H9 (cell line): Measurements from ENCODE around the gene MARVELD1. TPM values are rescaled to one million over a fixed set of nuclear protein-coding genes. Genes with fewer than 3 reads are reported as not detected.

Experiments
- DNase-seq: peaks from one replicate; pipeline ENCODE4 v3.0.0-alpha.2; 2017
- H2AFZ ChIP-seq: one replicate; pipeline ENCODE4 v1.6.1; 2013; ENCODE audit warnings: mild to moderate bottlenecking, low read length, control low read depth, moderate library complexity
- H2AK5ac ChIP-seq: 2 replicates; pipeline ENCODE4 v1.6.1; 2013; ENCODE audit warnings: low read length, control low read depth, mixed read lengths; ENCODE audit not compliant: insufficient read length
- H2BK120ac ChIP-seq: one replicate; pipeline ENCODE4 v1.6.1; 2013; ENCODE audit warnings: low read depth, mild to moderate bottlenecking, low read length, control low read depth, inconsistent platforms; ENCODE audit not compliant: poor library complexity, severe bottlenecking
- H2BK12ac ChIP-seq: 2 replicates; pipeline ENCODE4 v1.6.1; 2013; ENCODE audit warnings: low read length, control low read depth, mixed read lengths, low read depth; ENCODE audit not compliant: insufficient read length
- H2BK15ac ChIP-seq: 2 replicates; pipeline ENCODE4 v1.6.1; 2013; ENCODE audit warnings: low read depth, low read length, control low read depth
- H2BK20ac ChIP-seq: one replicate; pipeline ENCODE4 v1.6.1; 2013; ENCODE audit warnings: low read depth, mild to moderate bottlenecking, low read length, control low read depth, inconsistent platforms; ENCODE audit not compliant: poor library complexity, severe bottlenecking
- H2BK5ac ChIP-seq: 2 replicates; pipeline ENCODE4 v1.6.1; 2013; ENCODE audit warnings: low read length, control low read depth, mixed read lengths; ENCODE audit not compliant: insufficient read length
- H3K14ac ChIP-seq: 2 replicates; pipeline ENCODE4 v1.6.1; 2013; ENCODE audit warnings: low read length, control low read depth; ENCODE audit not compliant: insufficient read depth
- H3K18ac ChIP-seq: 2 replicates; pipeline ENCODE4 v1.6.1; 2013; ENCODE audit warnings: low read depth, mild to moderate bottlenecking, mixed read lengths, low read length, control low read depth; ENCODE audit not compliant: insufficient read length
- H3K23ac ChIP-seq: 2 replicates; pipeline ENCODE4 v1.6.1; 2013; ENCODE audit warnings: low read length, control low read depth, mixed read lengths, low read depth; ENCODE audit not compliant: insufficient read length
- H3K23me2 ChIP-seq: 2 replicates; pipeline ENCODE4 v1.6.1; 2013; ENCODE audit warnings: low read depth, mild to moderate bottlenecking, mixed read lengths, low read length, control low read depth; ENCODE audit not compliant: insufficient read length, poor library complexity, severe bottlenecking
- H3K27ac ChIP-seq: 2 replicates; pipeline ENCODE4 v1.5.1; 2013; ENCODE audit warnings: low read length, control low read depth, mixed read lengths, low read depth; ENCODE audit not compliant: insufficient read length
- H3K27me3 ChIP-seq: 2 replicates; pipeline ENCODE4 v1.6.1; 2013; ENCODE audit warnings: low read length, control low read depth, inconsistent platforms; ENCODE audit not compliant: insufficient read depth
- H3K4ac ChIP-seq: 2 replicates; pipeline ENCODE4 v1.6.1; 2013; ENCODE audit warnings: low read depth, mild to moderate bottlenecking, control low read depth, inconsistent platforms, low read length, moderate library complexity
- H3K4me1 ChIP-seq: 2 replicates; pipeline ENCODE4 v1.6.1; 2013; ENCODE audit warnings: low read length, control low read depth, inconsistent platforms; ENCODE audit not compliant: insufficient read depth
- H3K4me2 ChIP-seq: 2 replicates; pipeline ENCODE4 v1.6.1; 2013; ENCODE audit warnings: low read length, control low read depth, mixed read lengths; ENCODE audit not compliant: insufficient read length, insufficient read depth
- H3K56ac ChIP-seq: 2 replicates; pipeline ENCODE4 v1.6.1; 2013; ENCODE audit warnings: low read depth, mild to moderate bottlenecking, mixed read lengths, low read length, control low read depth; ENCODE audit not compliant: insufficient read length
- H3K79me1 ChIP-seq: 2 replicates; pipeline ENCODE4 v1.6.1; 2013; ENCODE audit warnings: low read depth, mild to moderate bottlenecking, moderate library complexity, low read length, control low read depth, inconsistent platforms; ENCODE audit not compliant: insufficient read depth, poor library complexity, severe bottlenecking
- H3K79me2 ChIP-seq: 2 replicates; pipeline ENCODE4 v1.6.1; 2013; ENCODE audit warnings: low read length, control low read depth, inconsistent platforms; ENCODE audit not compliant: insufficient read depth
- H3K9ac ChIP-seq: 2 replicates; pipeline ENCODE4 v1.6.1; 2013; ENCODE audit warnings: low read length, control low read depth, mixed read lengths; ENCODE audit not compliant: insufficient read length; ENCODE audit errors: extremely low read depth
- H3K9me3 ChIP-seq: one replicate; pipeline ENCODE4 v1.6.1; 2013; ENCODE audit warnings: low read depth, low read length, inconsistent platforms; ENCODE audit not compliant: control insufficient read depth
- H3T11ph ChIP-seq: one replicate; pipeline ENCODE4 v1.6.1; 2013; ENCODE audit warnings: mild to moderate bottlenecking, low read length, control low read depth, inconsistent platforms
- H4K20me1 ChIP-seq: one replicate; pipeline ENCODE4 v1.6.1; 2013; ENCODE audit not compliant: control insufficient read depth, insufficient read length, insufficient read depth
- H4K5ac ChIP-seq: 2 replicates; pipeline ENCODE4 v1.6.1; 2013; ENCODE audit warnings: low read depth, mild to moderate bottlenecking, mixed read lengths, low read length, control low read depth; ENCODE audit not compliant: insufficient read length
- H4K8ac ChIP-seq: replicated peaks from 2 replicates; pipeline ENCODE4 v1.6.1; 2013; ENCODE audit warnings: low read length, control low read depth, mixed read lengths, low read depth; ENCODE audit not compliant: insufficient read length
- H4K91ac ChIP-seq: 2 replicates; pipeline ENCODE4 v1.6.1; 2013; ENCODE audit warnings: low read depth, mild to moderate bottlenecking, moderate library complexity, mixed read lengths, low read length, control low read depth; ENCODE audit not compliant: insufficient read length
- H3K27ac Mint-ChIP-seq, 3 experiments: 2 replicates in 2 of 3; 3 replicates in 1 of 3; pipeline ENCODE4 v1.8.0; 2020 to 2021; ENCODE audit warnings: mixed read lengths in 3 of 3, mild to moderate bottlenecking in 1 of 3, moderate library complexity in 1 of 3
- H3K27me3 Mint-ChIP-seq: 2 replicates; pipeline ENCODE4 v1.8.0; 2021; ENCODE audit warnings: low read depth, mild to moderate bottlenecking, moderate library complexity, mixed read lengths
- H3K36me3 Mint-ChIP-seq, 3 experiments: 2 replicates in 2 of 3; 3 replicates in 1 of 3; pipeline ENCODE4 v1.8.0; 2020 to 2021; ENCODE audit warnings: low read depth in 3 of 3, mixed read lengths in 3 of 3; ENCODE audit not compliant: insufficient read depth in 1 of 3
- H3K4me1 Mint-ChIP-seq, 2 experiments: 2 replicates each; pipeline ENCODE4 v1.8.0; 2020; ENCODE audit warnings: mixed read lengths in 2 of 2
- H3K4me3 Mint-ChIP-seq, 2 experiments: 2 replicates in 1 of 2; 3 replicates in 1 of 2; pipeline ENCODE4 v1.8.0; 2020 to 2021; ENCODE audit warnings: mild to moderate bottlenecking in 2 of 2, mixed read lengths in 2 of 2, moderate library complexity in 1 of 2
- H3K9me3 Mint-ChIP-seq, 2 experiments: 2 replicates in 1 of 2; 3 replicates in 1 of 2; pipeline ENCODE4 v1.8.0; 2020; ENCODE audit warnings: mild to moderate bottlenecking in 2 of 2, mixed read lengths in 2 of 2, moderate library complexity in 1 of 2
- CTCF ChIP-seq: fragments of 200-600 bp; sonication (generic); conservative IDR thresholded peaks from 3 replicates; pipeline ENCODE4 v1.8.0; 2021; ENCODE audit warnings: antibody characterized with exemption, mild to moderate bottlenecking
- WGBS: extraction: QIAGEN DNeasy Blood & Tissue Kit; methylation state at CpG from one replicate; pipeline ENCODE4 v1.1.7; 2013; ENCODE audit warnings: missing lambda C conversion rate, low lambda C conversion rate, mixed read lengths; ENCODE audit not compliant: insufficient read length; ENCODE audit errors: extremely low coverage; 5-methylcytosine and 5-hydroxymethylcytosine counted together
- total RNA-seq: library from RNA; stranded (reverse); gene quantifications from 2 replicates; pipeline ENCODE4 v1.2.1, GENCODE V29; 2021

The MARVELD1 gene
- total RNA-seq, 1 experiment from 2014 or later: 26.7 TPM

GRCh38 chr10:97766106-97766810, 52.7 kb downstream of the MARVELD1 start:
- Histone ChIP-seq H2BK5ac (no peak overlapping the region), H2BK20ac (no peak overlapping the region), H3K27ac (no peak overlapping the region), H4K20me1 (peaks cover 2% of the 10 kb centered on the region), H2AK5ac (no peak overlapping the region), H4K8ac (no peak overlapping the region), H2BK12ac (no peak overlapping the region), H3K79me2 (no peaks in the 10 kb centered on the region), H3K27me3 (peaks cover 10% of the 10 kb centered on the region; the same call in 1 of the 2 replicates), H3K4ac (no peak overlapping the region), H3K14ac (no peak overlapping the region), H2AFZ (no peak overlapping the region), H3K23me2 (peaks cover 6% of the 10 kb centered on the region), H2BK120ac (no peak overlapping the region), H3K18ac (no peak overlapping the region), H3K23ac (no peak overlapping the region), H3K9ac (no peak overlapping the region), H3K4me1 (no peaks in the 10 kb centered on the region), H2BK15ac (no peak overlapping the region), H4K5ac (no peak overlapping the region), H3T11ph (no peak overlapping the region), H3K79me1 (no peaks in the 10 kb centered on the region), H3K56ac (no peak overlapping the region), H4K91ac (no peak overlapping the region), H3K4me2 (no peak overlapping the region), H3K9me3 (no peaks in the 10 kb centered on the region)
- H3K9me3 Mint-ChIP-seq: no peaks in the 10 kb centered on the region
- peaks cover 5 to 9% (median 6%) of the 10 kb centered on the region in 3 experiments for H3K36me3 Mint-ChIP-seq
- H3K27me3 Mint-ChIP-seq: peaks cover 37% of the 10 kb centered on the region
- WGBS: no CpG with 5 or more reads among the region's 13 CpGs
- no peak for TF ChIP-seq CTCF
- H3K4me1 Mint-ChIP-seq: peaks cover 27 to 42% of the 10 kb centered on the region in 2 experiments
- DNase-seq: no peak
- no peak overlapping the region for H3K27ac Mint-ChIP-seq
- no peak overlapping the region for H3K4me3 Mint-ChIP-seq
